ENCODE results near the gene BCL7C.
"Not testable (repeated sequence)": the region's sequence is repeated elsewhere in the genome, so short reads cannot be mapped to it uniquely, and the experiment has no call there.

The BCL7C gene

DNA sequence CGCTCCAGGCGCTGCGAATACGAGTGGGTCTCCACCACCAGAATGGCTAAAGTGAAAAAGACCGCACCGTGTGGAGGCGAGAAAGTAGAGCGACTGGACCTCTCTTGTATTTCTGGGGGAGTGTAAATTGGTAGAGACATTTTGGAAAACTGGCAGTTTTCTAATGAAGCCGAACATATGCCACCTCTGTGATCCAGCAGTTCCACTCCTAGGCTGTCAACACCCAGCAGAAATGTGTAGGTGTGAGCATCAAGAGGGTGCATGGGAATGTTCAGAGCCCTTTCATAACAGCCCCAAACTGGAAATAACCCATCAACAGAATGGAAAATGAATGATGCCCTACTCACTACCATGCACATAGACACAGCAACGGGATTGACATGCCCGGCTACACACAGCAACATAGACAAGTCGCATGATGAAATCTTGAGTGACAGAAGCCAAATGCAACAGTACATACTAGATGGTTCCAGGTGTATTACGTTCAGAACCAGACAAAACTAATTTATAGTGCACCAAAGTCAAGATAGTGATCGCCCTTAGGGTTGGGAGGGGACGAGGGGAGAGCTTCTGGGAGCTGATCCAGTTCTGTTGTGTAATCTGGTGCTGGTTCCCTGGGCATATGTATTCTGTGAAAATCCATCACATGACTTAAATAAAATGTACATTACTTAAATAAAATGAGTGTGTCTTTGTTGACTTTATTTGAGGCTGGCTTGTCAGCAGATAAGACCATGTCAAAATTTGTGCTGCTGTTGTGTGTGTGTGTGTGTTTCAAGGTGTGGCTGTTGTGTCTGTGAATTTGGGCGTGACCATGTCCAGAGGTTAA, 877 bp upstream of the BCL7C start:
- DNase-seq (ENCODE audit: low read depth in 2 of 2): no peak

DNA sequence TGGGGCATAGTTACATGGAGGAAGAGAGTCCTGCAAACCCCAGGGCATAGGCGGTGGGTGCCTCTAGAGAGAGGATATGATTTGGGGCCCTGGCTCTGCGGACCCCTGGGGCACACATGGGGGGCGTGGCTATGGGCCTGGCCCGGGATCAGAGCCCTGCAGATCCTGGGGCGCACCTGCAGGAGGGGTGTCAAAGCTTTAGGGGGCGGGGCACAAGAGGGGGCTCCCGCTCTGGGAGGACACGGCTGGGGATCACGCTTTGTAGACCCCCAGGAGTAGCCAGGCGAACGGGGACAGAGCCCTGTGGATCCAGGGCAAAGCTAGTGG, 497 bp downstream of the BCL7C start:
- DNase-seq (ENCODE audit: low read depth in 2 of 2): no peak

DNA sequence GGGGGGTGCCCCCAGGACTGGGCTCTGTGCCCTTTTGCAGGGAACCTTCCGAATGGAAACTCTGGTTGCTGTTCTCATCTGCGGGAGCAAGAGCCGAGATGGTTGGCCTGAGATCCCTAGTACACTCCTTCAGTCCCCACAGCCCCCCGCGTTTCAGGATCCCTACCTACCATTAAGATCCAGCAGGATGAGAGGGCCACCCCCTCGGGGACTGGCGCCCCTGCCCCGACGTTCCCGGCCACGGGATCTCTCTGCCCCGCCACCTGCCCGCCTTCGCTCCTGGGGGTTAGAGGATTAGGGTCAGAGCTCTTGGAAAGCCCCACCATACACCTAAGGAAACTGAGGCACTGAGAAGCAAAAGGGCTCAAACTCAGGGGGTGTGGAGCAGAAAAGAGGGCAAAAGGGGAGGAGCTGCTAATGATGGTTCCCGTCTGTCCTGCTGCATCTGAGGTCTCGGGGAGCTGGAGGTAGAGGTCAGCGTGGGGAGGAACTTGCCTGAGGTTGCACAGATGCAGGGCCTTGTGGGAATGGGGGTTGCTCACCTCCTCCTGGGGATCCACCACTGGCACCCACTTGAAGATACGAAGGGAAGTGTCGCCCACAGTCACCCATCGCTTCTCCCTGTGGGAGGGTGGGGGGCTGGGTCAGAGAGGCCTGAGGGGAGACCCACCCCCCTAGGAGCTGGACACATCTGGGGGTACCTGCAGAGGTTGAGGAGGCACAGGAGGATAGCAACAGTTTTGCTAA, 1.0 kb downstream of the BCL7C start:
- DNase-seq (ENCODE audit: low read depth in 2 of 2): no peak

DNA sequence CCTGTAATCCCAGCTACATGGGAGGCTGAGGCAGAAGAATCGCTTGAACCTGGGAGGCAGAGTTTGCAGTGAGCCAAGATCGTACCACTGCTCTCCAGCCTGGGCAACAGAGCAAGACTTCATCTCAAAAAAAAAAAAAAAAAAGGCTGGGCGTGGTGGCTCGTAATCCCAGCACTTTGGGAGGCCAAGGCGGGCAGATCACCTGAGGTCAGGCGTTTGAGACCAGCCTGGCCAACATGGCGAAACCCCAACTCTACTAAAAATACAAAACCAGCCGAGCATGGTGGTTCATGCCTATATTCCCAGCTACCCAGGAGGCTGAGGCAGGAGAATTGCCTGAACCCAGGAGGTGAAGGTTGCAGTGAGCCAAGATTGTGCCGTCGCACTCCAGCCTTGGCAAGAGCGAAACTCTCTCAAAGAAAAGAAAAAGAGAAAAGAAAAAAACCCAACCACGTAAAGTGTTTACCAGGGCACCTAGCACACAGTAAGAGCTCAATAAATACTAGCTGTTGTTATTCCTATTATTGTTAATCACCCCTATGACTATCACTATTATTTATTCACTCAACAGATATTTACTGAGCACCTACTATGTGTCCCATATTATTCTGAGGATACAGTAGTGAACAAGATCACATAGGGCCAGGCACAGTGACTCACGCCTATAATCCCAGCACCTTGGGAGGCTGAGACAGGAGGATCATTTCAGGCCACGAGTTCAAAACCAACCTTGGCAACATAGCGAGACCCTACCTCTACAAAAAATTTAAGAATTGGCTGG, 2.6 kb downstream of the BCL7C start:
- DNase-seq (ENCODE audit: low read depth in 2 of 2): not testable (repeated sequence)

DNA sequence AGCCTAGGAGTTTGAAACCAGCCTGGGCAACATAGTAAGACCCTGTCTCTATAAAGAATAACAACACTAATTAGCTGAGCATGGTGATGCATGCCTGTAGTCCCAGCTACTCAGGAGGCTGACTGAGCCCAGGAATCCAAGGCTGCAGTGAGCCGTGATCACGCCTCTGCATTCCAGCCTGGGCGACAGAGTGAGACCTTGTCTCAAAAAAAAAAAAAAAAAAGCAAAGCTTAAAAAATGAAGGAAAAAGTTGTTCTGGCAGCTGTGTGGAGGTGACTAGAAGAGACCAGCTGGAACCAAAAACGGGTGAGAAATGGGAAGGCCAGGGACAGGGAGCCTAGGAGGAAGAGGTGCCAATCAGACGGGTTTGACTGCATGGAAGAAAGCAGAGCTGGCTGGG, 4.2 kb downstream of the BCL7C start:
- no peak for DNase-seq (ENCODE audit: low read depth in 2 of 2)

DNA sequence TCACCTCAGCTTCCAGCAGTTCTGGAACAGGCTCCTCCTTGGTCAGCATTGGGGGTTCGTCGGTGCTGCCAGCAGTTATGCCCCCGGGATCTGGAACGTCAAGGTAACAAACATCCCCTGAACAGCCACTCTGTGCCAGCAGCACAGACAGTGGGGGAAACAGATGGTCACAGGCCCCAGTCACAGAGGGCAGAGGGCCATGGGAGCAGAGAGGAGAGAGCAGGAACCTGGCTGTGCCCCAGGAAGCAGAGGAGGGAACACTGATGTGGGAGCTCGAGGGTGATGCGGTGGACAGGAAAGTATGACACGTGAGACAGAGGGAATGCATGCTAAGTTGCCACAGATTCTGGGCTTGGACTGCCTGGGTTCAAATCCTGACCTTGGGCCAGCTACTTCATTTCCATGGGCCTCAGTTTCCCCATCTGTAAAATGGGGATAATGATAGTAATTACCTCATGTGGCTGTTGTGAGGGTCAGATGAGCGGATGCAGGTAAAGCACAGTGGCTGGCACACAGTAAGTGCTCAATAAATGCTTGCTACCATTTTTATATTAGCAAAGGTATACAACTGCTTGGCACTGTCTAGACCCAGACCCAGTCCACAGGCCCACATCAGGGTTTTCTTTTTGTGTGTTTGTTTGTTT, 4.9 kb downstream of the BCL7C start:
- no peak for DNase-seq (ENCODE audit: low read depth in 2 of 2)

DNA sequence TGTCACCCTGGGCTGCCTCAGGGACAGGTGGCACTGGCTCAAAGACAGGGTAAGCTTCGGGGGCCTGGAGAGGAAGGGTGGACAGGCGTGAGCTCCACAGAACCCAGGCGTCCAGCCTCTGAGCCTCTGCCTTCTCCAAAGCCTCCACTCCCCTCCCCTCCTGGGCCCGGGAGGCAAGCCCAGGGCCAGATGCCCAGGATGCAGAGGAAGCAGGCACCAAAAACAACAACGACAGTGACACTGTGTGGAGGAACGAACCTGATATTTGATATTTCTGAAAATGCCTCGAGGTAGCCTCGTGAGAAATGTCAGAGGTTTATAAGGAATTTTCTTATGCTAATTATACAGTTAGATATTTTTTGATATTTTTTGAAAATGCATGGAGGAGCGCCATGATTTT, 6.0 kb downstream of the BCL7C start:
- no peak for DNase-seq (ENCODE audit: low read depth in 2 of 2)

DNA sequence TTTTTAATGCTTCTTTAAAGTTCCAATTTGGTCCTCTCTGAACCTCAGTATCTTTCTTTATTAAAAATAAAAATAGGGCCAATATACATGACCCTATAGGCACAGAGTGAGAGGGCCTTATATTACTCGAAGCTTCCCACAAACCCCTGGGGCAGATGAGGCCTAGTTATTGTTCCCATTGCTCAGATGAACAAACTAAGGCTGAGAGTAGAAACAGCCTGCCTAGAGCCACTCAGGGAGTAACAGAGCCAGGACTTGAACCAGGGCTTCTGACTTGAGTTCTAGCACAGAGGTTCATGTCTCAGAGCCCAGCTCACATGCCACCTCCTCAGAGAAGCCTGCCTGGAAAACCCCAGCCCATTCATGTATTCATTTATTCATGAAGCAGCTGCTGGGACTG, 7.7 kb downstream of the BCL7C start:
- DNase-seq (ENCODE audit: low read depth in 2 of 2): no peak

DNA sequence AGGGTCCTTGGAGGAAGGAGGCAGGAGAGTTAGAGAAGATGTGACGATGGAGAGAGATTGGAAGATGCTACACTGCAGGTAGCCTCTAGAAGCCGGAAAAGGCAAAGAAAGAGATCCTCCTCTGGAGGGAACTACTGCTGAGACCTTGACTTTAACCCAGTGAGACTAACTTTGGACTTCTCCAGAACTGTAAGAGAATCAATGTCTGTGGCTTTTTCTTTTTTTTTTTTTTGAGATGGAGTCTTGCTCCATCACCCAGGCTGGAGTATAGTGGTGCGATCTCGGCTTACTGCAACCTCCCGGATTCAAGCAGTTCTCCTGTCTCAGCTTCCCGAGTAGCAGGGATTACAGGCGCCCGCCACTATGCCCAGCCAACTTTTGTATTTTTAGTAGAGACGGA, 8.7 kb downstream of the BCL7C start:
- DNase-seq (ENCODE audit: low read depth in 2 of 2): no peak

DNA sequence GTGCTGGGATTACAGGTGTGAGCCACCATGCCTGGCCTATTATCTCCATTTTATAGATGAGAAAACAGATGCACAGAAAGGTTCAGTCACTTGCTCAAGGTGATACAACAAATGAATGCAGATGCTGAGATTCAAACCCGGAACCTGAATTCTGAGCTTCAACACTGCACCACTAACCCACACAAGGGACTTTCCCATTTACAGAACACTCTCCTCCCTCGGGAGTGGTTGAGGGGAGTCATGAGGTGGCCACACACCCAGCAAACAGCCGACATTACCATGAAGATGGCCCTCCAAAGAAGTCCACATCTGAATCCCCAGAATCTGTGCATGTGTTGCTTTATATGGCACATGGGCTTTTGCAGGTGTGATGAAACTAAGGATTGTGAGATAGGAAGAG, 9.1 kb downstream of the BCL7C start:
- no peak for DNase-seq (ENCODE audit: low read depth in 2 of 2)

DNA sequence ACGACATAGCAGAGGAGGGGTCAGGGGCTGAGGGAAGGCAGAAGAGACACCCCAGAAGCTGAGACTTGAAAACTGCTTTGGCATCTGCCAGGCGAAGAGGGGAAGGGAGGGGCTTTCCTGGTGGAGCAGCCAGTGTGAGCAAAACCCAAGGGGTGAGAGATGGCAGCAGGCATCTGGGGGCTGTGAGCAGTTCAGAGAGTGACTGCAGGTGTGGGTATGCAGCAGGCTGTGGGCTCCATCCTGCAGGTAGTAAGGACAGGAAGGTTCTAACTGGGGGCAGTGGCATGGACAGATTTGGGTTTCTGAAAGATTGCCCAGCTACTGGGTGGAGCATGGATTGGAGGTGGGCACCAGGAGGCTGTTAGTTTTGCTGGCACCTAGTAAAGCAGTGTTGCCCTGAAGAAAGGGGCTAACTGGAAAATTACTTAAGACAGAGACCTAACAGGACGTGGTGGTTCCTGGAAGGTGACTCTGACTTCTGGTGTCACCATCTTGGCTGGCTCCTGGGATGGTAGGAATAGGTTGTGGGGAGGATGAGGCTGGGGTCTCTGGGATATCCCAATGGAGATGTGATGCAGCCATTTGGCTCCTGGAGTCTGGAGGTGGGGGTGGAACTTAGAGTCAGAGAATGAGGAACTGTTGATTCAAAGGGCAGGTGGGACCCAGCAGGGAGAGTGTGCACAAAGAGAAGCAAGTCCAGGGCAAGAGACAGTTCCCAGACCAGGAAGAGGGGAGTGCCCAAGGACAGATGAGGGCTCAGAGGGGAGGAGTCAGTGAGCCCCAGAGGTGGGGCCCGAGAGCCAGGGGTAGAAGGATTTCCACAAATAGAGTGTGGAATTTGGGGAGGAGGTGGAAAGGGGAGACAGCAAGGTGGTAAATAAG, 11.2 kb downstream of the BCL7C start:
- no peak for DNase-seq (ENCODE audit: low read depth in 2 of 2)

DNA sequence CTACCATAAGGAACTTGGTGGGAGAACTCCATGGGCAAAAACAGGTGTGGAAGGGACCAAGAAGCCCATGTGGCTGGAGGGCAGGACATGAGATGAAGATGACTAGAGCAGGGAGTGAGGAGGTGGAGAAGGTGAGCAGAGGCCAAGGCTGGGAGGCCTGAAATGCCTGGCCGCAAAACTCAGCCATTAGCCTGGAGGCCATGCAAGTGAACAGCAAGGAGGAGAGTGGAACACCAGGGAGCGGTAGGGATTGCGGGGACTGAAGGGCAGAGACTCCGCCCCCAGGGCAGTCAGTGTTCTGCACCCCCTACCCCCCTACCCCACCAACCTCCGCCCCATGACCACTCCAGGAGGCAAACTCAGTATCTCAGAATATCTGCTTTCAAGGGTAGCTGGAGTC, 17.0 kb downstream of the BCL7C start:
- DNase-seq (ENCODE audit: low read depth in 2 of 2): no peak

DNA sequence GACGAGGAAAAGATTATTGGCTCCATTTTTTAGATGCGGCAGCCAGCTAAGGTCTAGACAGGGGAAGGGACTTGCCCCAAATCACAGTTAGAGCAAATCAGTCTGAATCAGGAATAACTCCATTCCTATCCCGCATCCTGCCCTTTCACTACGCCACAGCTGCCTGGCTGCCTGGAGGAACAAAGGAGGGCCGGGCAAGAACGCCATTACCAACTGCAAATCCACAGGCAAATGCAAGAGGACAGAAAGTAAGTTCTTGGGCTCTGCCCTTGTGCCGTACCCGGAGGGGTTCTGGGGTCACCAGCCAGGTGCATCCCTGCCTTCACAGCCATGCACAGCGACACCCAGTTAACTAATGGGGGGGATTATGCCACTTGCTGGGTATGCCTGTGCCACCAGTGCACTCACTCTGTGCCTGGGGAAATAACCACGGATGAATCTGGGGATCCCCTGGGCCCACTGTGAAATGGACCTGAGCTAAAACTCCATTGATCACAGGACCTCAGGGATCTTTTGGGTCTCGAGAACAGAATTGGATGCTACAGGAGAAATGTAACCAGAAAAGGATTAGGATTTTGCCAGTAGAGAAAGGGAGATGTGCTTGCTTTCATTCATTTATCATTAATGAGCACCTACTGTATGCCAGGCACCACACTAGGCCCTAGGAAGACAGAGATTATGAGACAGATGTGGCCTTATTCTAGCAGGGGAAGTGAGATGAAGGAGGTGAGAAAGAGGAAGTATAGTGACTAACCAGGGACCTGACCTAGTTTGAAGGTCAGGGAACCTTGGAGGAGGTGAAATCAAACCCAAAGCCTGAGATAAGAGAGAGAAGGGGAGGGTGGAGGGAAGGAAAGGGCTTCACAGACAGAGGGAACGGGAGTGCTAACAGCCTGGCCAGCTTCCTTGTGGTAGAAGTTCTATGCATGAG, 17.7 kb downstream of the BCL7C start:
- no peak for DNase-seq (ENCODE audit: low read depth in 2 of 2)

DNA sequence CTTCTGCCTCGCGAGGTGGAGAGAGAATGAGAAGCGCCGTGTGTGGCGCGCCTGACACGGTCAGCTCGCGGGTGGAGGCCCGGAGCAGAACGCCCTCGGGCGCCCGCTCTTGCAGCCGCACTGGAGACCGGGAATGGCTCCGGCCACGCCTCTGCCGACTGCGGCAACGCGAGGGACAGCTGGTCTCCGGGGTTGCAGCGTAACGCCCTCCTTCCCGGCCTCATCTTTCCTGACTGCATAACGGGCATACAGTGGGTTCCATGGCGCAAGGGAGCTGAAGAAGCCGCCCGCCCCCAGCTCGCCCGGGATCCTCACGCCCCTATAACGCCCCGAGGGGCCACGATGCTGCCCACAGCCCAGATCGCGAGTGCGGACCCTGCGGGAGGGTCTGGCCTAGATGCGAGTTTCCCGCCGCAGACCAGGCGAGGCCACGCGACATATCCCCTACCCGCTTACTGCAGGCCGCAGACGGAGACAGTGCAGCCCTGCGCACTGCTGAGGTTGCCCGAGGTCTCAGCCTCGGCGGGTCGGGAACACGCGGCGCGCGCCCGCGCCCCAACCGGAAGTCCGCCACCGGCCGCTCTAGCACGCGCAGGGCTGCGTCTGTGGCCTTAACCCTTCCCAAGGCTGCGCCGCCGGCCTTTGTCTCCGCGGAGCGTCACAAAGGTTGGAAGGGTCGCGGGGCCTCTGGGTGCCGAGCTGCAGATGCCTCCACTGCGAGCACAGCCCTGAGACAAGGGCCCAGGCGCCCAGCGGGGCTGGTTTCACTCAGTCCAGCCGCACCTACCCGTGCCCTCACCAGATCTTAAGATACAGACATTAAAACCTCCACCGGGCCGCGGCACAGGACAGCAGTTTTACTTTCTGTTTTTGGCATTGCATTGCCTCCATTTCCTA, 18.8 kb downstream of the BCL7C start:
- DNase-seq (ENCODE audit: low read depth in 2 of 2): peak; percentile 67 to 72

DNA sequence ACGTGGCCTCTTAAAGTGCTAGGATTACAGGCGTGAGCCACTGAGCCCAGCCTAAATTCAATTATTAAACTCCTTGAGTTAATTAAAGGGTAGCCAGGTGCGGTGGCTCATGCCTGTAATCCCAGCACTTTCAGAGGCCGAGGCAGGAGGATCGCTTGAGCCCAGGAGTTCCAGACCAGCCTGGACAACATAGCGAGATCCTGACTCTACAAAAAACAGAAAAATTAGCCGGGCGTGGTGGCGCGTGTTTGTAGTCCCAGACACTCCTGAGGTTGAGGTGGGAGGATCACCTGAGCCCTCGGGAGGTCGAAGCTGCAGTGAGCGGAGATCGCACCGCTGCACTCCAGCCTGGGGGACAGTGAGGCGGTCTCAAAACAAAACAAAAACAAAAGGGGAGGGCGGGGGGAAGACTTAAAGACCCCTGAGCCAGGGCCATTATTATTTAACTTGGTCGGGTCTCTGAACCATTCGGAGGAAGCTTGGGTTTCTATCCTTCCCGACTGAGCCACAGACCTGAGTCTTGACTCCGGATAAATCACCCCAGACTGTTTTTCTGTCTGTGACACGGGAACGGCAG, 19.5 kb downstream of the BCL7C start:
- no peak for DNase-seq (ENCODE audit: low read depth in 2 of 2)

DNA sequence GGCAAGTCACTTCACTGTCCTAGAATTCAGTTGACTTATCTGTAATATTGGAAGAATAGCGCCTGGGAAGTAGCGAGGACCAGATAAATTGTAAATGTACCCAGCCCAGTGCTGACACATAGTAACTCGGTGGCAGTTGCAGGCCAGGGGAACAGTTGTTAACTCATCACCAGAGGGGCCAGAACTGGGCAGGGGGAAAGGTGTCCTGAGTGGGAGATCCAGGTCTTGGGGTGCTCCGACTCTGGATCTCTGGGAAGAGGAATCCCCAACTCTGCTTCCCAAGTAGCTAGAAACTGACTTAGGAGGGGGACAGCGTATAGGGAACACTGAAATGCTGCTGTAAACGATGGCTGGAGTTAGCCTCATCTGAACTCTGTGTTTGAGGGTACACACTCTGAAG, 23.0 kb downstream of the BCL7C start:
- DNase-seq (ENCODE audit: low read depth in 2 of 2): no peak

DNA sequence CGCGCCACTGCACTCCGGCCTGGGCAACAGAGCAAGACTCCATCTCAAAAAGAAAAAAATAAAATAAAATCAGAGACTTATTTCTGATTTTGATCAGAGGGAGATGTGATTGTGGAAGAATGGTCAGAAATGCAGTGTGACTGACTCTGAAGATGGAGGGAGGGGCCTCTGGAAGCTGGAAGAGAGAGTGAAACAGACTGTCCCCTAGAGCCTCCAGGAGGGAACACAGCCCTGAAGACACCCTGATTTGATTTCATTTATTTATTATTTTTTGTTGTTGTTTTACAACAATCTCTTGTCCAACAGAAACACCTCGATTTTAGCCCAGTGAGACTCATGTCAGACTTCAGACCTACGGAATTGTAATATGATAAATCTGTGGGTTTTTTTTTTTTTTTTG, 26.1 kb downstream of the BCL7C start:
- DNase-seq (ENCODE audit: low read depth in 2 of 2): no peak

DNA sequence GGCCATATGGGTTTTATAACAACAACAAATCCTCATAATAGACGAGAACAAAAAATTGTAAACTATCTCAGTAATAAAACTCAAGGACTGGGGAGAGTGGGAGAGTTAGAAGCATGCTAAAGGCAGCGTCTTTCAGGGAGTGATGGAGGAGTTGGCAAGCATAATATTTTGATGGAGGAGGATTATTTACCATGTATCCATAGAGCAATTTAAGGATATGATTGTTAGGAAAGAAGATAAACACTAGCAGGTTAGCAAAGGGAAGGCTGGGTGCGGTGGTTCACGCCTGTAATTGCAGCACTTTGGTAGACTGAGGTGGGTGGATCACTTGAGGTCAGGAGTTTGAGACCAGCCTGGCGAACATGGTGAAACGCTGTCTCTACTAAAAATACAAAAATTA, 27.8 kb downstream of the BCL7C start:
- DNase-seq (ENCODE audit: low read depth in 2 of 2): no peak

DNA sequence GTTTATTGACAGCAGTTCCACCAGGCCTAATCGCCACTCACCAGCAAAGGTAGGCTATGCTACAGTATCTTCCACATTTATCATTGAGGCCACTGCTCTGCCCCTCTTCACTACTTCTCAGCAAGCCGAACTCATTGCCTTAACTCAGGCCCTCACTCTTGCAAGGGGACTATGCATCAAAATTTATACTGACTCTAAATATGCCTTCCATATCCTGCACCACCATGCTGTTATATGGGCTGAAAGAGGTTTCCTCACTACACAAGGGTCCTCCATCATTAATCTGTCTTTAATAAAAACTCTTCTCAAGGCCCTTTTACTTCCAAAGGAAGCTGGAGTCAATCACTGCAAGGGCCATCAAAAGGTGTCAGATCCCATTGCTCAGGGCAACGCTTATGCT, 30.7 kb downstream of the BCL7C start:
- DNase-seq (ENCODE audit: low read depth in 2 of 2): not testable (repeated sequence)
